PC-3 (cell line): Measurements from ENCODE around the gene SDK2. TPM values are rescaled to one million over a fixed set of nuclear protein-coding genes. Genes with fewer than 3 reads are reported as not detected.

Experiments used
- ATAC-seq: fragments of 200-7000 bp; cut with Tn5 transposase; 2 replicates; pipeline ENCODE4 v1.9.1; 2020; ENCODE audit warnings: mild to moderate bottlenecking, moderate library complexity
- BruUV-seq: library from RNA; stranded (reverse); fragments of 400-500 nt; replicated peaks from 2 replicates; lab custom pipeline; 2021; lab: Mats Ljungman, UMichigan
- CTCF ChIA-PET: fragments of 300-600 bp; sonication (Branson Sonifier 250); formaldehyde crosslinking; loops from one replicate; lab custom pipeline; 2022; ENCODE audit warnings: antibody characterized with exemption; lab: Charles Lee
- POLR2A ChIA-PET: fragments of 300-600 bp; sonication (Branson Sonifier 250); formaldehyde crosslinking; loops from one replicate; lab custom pipeline; 2022; ENCODE audit warnings: antibody characterized with exemption; ENCODE audit not compliant: unreplicated experiment; lab: Charles Lee
- DNase-seq: peaks from one replicate; pipeline ENCODE4 v3.0.0-alpha.2; 2015
- H2AFZ ChIP-seq: fragments of 300-600 bp; sonication (generic); 2 replicates; pipeline ENCODE4 v1.6.0; 2016; ENCODE audit warnings: antibody characterized with exemption, low read length
- H3F3A ChIP-seq: fragments of 300-600 bp; sonication (generic); one replicate; pipeline ENCODE4 v1.6.0; 2017; ENCODE audit warnings: antibody characterized with exemption, low read length, control low read depth, mild to moderate bottlenecking; ENCODE audit not compliant: unreplicated experiment
- H3K27ac ChIP-seq: fragments of 300-600 bp; sonication (generic); 2 replicates; pipeline ENCODE4 v1.5.1; 2016; ENCODE audit warnings: mild to moderate bottlenecking, low read length
- H3K27me3 ChIP-seq: fragments of 300-600 bp; sonication (generic); 2 replicates; pipeline ENCODE4 v1.6.1; 2016; ENCODE audit warnings: low read length, mixed read lengths
- H3K36me3 ChIP-seq: fragments of 300-600 bp; sonication (generic); 2 replicates; pipeline ENCODE4 v1.6.1; 2016; ENCODE audit warnings: low read depth, mixed run types, low read length, mixed read lengths
- H3K4me1 ChIP-seq: fragments of 300-600 bp; sonication (generic); 2 replicates; pipeline ENCODE4 v1.5.1; 2016; ENCODE audit warnings: low read length; ENCODE audit not compliant: insufficient read depth
- H3K4me2 ChIP-seq: fragments of 300-600 bp; sonication (generic); 2 replicates; pipeline ENCODE4 v1.6.0; 2016; ENCODE audit warnings: low read length
- H3K4me3 ChIP-seq: fragments of 300-600 bp; sonication (generic); 2 replicates; pipeline ENCODE4 v1.5.1; 2016; ENCODE audit warnings: mild to moderate bottlenecking, low read length, mixed read lengths
- H3K79me2 ChIP-seq: fragments of 300-600 bp; sonication (generic); 2 replicates; pipeline ENCODE4 v1.6.1; 2017; ENCODE audit warnings: low read length, mixed read lengths
- H3K9ac ChIP-seq: fragments of 300-600 bp; sonication (generic); 2 replicates; pipeline ENCODE4 v1.6.0; 2016; ENCODE audit warnings: mild to moderate bottlenecking, low read length
- H3K9me2 ChIP-seq: fragments of 300-600 bp; sonication (generic); replicated peaks from 2 replicates; pipeline ENCODE4 v1.6.1; 2016; ENCODE audit warnings: mixed run types, low read length, mixed read lengths
- H3K9me3 ChIP-seq: fragments of 300-600 bp; sonication (generic); 2 replicates; pipeline ENCODE4 v1.6.1; 2016; ENCODE audit warnings: low read length, mixed read lengths
- H4K20me1 ChIP-seq: fragments of 300-600 bp; sonication (generic); 2 replicates; pipeline ENCODE4 v1.6.1; 2016; ENCODE audit warnings: low read length, mixed read lengths
- EZH2 ChIP-seq: fragments of 300-600 bp; sonication (generic); IDR thresholded peaks from one replicate; pipeline ENCODE4 v1.6.1; 2017; ENCODE audit warnings: antibody characterized with exemption, mild to moderate bottlenecking, low read length; ENCODE audit not compliant: unreplicated experiment
- EZH2phosphoT487 ChIP-seq: fragments of 300-600 bp; sonication (generic); IDR thresholded peaks from 2 replicates; pipeline ENCODE4 v1.6.1; 2018; ENCODE audit warnings: mild to moderate bottlenecking, antibody characterized with exemption, low read length, borderline replicate concordance
- intact Hi-C: fragments of 100-400 bp; cut with micrococcal nuclease; formaldehyde crosslinking; loops from 2 replicates; pipeline ENCODE4 v1.9.0; 2023
- total RNA-seq: library from RNA; depleted of rRNA; stranded (reverse); fragments of >200 nt; gene quantifications from 2 replicates; pipeline ENCODE4 v1.2.3, GENCODE V29; 2014
- TF ChIP-seq, protein P1 (sequence below): fragments of 300-600 bp; sonication (generic); conservative IDR thresholded peaks from 2 replicates; pipeline ENCODE4 v1.5.1; 2017; ENCODE audit warnings: antibody characterized with exemption, low read depth, mild to moderate bottlenecking, low read length

Gene SDK2
- total RNA-seq, 1 experiment from 2014 or later, result 0.07 TPM

DNA sequence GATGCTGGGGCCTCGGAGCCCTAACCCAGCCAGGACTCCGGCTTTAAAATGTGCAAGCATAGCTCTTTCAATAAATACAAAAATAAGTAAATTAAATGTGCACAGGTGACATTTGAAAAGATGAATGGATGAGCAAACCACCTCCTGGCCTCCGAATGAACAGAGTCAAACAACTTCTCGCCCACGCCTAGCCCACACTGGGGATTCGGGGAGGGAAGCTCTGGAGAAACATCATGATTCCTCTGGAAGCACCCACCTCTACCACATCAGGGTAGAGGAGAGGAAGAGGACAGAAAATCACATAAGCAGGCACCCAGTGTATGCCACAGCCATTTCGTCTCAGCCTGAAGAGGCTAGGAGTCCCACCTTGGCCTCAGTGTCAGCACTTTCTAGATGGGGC, 105.8 kb downstream of the SDK2 start:
- H2AFZ ChIP-seq, result no peak overlapping the region
- H3K4me1 ChIP-seq, result no peaks in the 10 kb centered on the region
- ATAC-seq (no peak), DNase-seq (no peak)
- BruUV-seq, result no TSS peak
- H3K4me3 ChIP-seq, result no peak overlapping the region
- POLR2A ChIA-PET, result no interaction called here
- peaks cover 93% of the 10 kb centered on the region for H3K27me3 ChIP-seq
- CTCF ChIA-PET, result no interaction called here
- H3K4me2 ChIP-seq, result no peak overlapping the region
- intact Hi-C loops, result no loop called here
- H3F3A ChIP-seq, result no peaks in the 10 kb centered on the region
- no peaks in the 10 kb centered on the region for H3K79me2 ChIP-seq
- H4K20me1 ChIP-seq, result no peaks in the 10 kb centered on the region
- H3K36me3 ChIP-seq, result no peaks in the 10 kb centered on the region
- TF ChIP-seq, protein P1, sequence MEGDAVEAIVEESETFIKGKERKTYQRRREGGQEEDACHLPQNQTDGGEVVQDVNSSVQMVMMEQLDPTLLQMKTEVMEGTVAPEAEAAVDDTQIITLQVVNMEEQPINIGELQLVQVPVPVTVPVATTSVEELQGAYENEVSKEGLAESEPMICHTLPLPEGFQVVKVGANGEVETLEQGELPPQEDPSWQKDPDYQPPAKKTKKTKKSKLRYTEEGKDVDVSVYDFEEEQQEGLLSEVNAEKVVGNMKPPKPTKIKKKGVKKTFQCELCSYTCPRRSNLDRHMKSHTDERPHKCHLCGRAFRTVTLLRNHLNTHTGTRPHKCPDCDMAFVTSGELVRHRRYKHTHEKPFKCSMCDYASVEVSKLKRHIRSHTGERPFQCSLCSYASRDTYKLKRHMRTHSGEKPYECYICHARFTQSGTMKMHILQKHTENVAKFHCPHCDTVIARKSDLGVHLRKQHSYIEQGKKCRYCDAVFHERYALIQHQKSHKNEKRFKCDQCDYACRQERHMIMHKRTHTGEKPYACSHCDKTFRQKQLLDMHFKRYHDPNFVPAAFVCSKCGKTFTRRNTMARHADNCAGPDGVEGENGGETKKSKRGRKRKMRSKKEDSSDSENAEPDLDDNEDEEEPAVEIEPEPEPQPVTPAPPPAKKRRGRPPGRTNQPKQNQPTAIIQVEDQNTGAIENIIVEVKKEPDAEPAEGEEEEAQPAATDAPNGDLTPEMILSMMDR, result no peak
- no peak for TF ChIP-seq EZH2phosphoT487
- no peak for TF ChIP-seq EZH2
- H3K9ac ChIP-seq, result no peak overlapping the region
- no peaks in the 10 kb centered on the region for H3K9me3 ChIP-seq
- H3K27ac ChIP-seq, result no peak overlapping the region
- no peaks in the 10 kb centered on the region for H3K9me2 ChIP-seq

DNA sequence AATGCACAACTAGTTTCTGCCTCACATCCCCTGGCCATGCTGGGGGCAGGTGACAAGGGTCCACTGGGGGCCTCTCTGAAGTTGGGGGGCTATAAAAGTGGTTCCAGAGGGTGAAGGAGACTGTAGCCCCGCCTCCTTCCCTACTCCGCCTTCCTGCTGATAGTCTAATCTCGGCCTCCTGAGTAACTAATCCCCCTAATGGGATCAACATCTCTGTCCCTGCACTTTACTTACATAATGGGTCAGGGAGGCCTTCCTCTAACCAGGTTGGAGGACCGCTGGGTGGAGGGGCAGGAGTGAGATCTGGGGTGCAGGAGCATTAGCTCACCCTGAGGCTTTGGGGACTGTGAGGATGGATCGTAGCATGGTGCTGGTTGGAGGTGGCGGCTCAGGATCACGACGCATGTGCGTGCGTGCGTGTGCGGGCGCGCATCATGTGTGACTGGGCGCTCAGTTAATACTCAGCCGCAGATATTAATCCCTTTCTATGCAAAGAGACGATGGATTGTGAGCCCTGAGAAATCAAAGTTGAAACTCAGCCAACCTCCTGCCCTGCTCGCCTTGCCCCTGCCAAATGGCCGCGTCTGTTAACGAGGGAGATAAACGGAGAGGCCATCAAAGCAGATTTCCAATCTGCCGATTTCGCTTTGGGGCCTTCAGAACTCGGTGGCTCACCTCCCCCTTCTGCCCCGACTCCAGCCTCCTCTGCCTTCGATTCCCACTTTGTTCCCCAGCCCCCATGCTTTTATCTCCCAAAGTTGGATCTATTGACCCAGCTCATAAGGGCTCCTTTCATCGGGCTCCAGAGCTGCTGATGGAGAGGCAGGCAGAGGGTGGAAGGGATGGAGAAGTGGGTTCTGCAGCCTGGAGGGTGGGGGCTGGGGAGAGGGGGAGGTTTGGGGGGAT, 107.3 kb downstream of the SDK2 start:
- TF ChIP-seq EZH2, result no peak
- no peak for TF ChIP-seq EZH2phosphoT487
- TF ChIP-seq, protein P1, result no peak
- Histone ChIP-seq H3K36me3 (no peaks in the 10 kb centered on the region), H3K4me2 (no peak overlapping the region), H3K27ac (no peak overlapping the region), H3K9ac (no peak overlapping the region), H4K20me1 (no peaks in the 10 kb centered on the region), H3K79me2 (no peaks in the 10 kb centered on the region), H3K9me3 (no peaks in the 10 kb centered on the region), H2AFZ (no peak overlapping the region), H3F3A (no peaks in the 10 kb centered on the region), H3K4me3 (no peak overlapping the region), H3K27me3 (peaks cover 90% of the 10 kb centered on the region), H3K4me1 (no peaks in the 10 kb centered on the region), H3K9me2 (no peaks in the 10 kb centered on the region)
- ChIA-PET POLR2A (no interaction called here), CTCF (no interaction called here)
- ATAC-seq, result no peak
- no TSS peak for BruUV-seq
- DNase-seq, result no peak
- intact Hi-C loops, result no loop called here

DNA sequence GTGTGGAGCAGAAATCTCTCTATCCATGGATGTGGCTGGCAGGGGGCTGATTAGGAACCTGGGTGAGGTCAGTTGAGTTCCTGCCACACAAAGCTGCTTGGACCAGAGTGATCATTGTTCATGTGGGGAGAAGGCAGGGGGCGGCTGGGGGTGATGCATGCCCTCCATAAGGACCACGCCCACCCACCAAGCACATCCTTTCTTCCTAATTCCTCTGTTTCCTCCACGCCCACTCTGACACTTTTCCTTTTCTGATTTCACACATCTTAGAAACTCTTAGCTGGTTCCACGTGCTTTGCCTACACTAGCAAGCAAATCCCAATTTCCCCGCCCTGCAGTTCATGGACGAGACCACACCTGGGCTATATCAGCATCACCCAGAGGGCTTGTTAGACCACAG, 108.5 kb downstream of the SDK2 start:
- no peak overlapping the region for H3K27ac ChIP-seq
- H3K36me3 ChIP-seq, result no peaks in the 10 kb centered on the region
- no peaks in the 10 kb centered on the region for H4K20me1 ChIP-seq
- no peaks in the 10 kb centered on the region for H3K9me2 ChIP-seq
- H3K27me3 ChIP-seq, result peaks cover 90% of the 10 kb centered on the region
- no peak overlapping the region for H2AFZ ChIP-seq
- no peaks in the 10 kb centered on the region for H3K4me1 ChIP-seq
- TF ChIP-seq, protein P1, result no peak
- TF ChIP-seq EZH2phosphoT487 (no peak), EZH2 (no peak)
- no TSS peak for BruUV-seq
- CTCF ChIA-PET, result no interaction called here
- intact Hi-C loops, result no loop called here
- no peaks in the 10 kb centered on the region for H3K79me2 ChIP-seq
- no peak for ATAC-seq
- POLR2A ChIA-PET, result interaction anchor here (0.6 kb wide), 1 partner anchor 609 kb away, joined by 5 read pairs; no protein-coding TSS in a partner anchor
- no peak overlapping the region for H3K4me3 ChIP-seq
- no peak overlapping the region for H3K9ac ChIP-seq
- no peaks in the 10 kb centered on the region for H3F3A ChIP-seq
- DNase-seq, result no peak
- no peaks in the 10 kb centered on the region for H3K9me3 ChIP-seq
- no peak overlapping the region for H3K4me2 ChIP-seq
